GM19240 (cell line): ENCODE measurements around the gene BRIP1.

Experiments used
- DNase-seq: peaks from one replicate; pipeline ENCODE4 v3.0.0; 2011; ENCODE audit warnings: low spot score; ENCODE audit not compliant: insufficient read length

BRIP1 gene

GRCh38 chr17:61759362-61759761, 104.0 kb downstream of the BRIP1 start:
- no peak for DNase-seq

DNA sequence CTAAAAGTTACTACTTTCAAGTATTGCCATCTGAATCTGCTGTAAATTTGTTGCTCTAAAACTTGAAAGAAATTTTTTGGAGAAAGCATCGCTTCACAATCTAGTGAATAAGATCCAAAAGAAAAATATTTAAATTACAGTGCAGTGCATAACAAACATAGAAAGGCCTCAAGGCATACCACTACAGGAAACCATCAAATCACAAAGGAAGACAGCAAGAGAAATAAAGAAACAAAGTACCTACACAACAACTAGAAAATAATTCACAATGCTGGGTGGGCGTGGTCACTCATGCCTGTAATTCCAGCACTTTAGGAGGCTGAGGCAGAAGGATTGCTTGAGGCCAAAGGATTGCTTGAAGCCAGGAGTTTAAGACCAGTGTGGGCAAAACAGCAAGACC, 104.9 kb downstream of the BRIP1 start:
- no peak for DNase-seq

- DNase-seq: no peak
These were observed 106.2 kb downstream of the BRIP1 start for GRCh38 chr17:61757168-61757567.

DNA sequence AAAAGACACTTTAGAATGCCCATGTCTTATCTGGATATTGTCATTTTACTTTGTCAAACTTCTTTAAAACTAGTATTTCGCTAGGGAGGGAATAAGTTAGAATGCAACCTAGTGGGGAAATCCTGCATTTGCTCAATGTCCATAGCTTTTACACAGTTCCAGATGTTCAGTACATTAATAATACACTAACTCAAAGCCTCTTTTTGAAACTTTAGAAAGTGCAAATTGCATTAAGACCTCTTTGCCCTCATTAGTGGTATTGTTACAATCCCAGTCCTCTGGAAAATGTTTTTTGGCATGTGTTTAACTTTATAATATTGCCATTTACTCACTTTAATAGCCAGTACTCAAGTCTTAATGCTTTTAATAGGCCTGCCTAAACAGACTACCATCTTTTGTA, 106.8 kb downstream of the BRIP1 start:
- DNase-seq: no peak

DNA sequence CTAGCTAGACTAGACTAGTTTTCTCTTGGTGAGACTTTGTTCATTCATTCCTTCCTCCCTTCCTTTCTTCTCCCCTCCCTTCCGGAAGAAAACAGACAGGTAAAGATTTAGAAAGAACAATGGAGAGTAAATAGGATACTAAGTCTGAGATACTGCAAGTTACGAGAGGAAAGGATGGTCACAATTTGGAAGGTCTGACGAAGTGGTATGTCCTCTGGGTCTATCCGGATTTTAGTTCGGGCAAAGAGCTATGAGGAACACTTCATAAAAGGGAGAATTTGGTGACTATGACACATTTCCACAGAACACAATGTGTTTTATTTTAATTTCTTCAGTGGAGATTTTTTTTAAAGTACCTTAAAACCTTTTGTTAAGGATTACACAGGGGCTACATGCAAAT, 107.7 kb downstream of the BRIP1 start:
- no peak for DNase-seq

GRCh38 chr17:61755078-61755477, 108.2 kb downstream of the BRIP1 start:
- DNase-seq: no peak

GRCh38 chr17:61754124-61754523, 109.2 kb downstream of the BRIP1 start:
- no peak for DNase-seq

DNA sequence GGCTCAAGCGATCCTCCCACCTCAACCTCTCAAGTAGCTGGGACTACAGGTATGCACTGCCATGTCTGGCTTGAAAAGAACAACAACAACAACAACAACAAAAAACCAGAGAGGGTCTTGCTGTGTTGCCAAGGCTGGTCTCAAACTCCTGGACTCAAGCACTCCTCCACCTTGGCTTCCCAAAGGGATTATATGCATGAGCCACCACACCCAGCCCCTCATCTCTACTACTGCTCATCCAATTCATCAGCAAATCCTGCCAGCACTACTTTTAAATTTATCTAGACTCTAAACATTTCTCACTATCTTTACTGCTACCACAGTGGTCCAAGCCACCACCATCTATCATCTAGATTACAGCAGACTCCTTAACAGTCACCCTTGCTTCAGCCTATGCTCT, 109.6 kb downstream of the BRIP1 start:
- no peak for DNase-seq

DNA sequence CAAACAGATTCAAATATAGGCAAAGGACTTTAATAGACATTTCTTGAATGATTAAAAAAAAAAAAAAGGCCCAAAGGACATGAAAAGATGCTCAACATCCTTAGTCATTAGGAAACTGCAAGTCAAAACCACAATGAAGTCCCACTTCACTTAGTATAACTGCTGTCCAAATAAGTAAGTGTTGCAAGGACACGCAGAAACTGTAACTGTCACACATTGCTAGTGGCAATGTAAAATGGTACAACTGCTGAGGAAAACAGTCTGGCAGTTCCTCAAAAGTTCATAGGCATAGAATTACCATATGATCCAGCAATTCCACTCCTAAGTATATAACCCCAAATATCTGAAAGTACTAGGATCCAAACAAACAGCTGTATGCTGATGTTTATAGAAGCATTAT, 112.7 kb downstream of the BRIP1 start:
- DNase-seq: no peak

- DNase-seq: no peak
These were observed 113.4 kb downstream of the BRIP1 start for GRCh38 chr17:61749823-61750404.

DNA sequence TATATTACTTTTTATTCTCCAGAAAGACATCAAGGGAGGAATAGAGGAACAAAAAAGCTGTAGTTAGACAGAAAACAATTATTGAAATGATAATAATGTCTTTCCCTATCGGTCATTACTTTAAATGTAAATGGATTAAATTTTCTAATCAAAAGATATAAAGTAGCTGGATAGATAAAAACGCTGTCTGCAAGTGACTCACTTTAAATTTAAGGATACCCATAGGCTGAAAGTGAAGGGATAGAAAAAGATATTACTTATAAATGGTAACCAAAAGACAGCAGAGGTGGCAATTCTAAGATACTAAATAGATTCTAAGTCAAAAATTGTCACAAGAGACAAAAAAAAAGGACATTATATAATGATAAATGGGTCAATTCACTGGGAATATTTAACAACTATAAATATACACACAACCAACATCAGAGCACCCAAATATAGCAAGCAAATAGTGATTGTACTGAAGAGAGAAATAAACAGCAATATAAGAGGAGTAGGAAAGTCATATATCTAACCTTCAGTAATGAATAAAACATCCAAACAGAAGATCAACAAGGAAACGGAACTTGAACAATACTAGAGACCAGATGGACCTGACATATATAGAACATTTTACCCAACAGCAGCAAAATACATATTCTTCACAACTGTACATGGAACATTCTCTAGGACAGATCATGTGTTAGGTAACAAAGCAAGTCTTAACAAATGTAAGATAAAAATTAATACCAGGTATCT, 116.9 kb downstream of the BRIP1 start:
- no peak for DNase-seq

DNA sequence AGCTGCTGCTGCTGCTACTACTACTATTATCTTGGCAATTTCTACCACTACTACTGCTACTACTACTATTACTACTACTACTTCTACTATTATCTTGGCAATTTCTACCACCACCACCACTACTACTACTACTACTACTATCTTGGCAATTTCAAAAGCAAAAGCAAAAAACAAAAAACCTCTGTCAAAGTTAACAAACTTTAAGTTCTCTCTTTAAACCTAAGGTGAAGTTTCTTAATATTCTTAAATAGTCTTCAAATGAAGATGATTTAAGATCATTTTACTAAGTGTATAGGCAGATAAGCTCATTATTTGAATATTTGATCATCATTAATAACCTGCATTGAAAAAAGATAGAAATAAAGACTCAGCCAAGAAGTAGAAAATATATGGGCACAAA, 118.5 kb downstream of the BRIP1 start:
- DNase-seq: no peak

DNA sequence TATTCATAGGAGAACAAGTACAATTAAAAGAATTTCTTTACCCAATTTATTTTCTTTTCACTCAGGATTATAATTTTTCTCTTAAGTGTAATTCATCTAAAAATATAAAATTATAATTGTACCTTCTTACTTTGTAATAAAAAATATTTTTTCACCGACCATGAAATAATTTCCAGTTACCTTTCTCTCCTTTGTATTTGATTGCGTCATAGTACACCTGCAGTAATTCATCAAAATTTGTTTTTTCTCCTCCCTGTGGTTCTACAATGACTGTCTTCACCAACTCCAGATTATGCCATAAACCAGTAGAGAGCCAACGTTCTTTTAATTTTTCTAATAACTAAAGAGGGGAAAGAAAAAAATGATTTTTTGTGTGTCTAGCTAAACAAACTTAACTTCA, 119.1 kb downstream of the BRIP1 start:
- DNase-seq: no peak

DNA sequence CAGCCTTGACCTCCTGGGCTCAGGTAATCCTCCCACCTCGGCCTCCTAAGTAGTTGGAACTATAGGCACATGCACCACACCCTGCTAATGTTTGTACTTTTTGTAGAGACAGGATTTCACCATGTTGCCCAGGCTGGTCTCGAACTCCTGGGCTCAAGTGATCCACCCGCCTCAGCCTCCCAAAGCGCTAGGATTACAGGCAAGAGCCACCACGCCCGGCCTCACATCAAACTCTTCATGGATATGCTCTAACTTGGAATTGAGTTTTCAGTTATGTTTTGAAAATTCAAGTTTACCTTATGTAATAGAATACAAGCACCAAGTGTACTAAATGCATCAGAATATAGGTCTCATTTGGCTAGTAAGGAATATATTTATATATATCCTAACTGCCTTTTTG, 119.6 kb downstream of the BRIP1 start:
- DNase-seq: no peak

DNA sequence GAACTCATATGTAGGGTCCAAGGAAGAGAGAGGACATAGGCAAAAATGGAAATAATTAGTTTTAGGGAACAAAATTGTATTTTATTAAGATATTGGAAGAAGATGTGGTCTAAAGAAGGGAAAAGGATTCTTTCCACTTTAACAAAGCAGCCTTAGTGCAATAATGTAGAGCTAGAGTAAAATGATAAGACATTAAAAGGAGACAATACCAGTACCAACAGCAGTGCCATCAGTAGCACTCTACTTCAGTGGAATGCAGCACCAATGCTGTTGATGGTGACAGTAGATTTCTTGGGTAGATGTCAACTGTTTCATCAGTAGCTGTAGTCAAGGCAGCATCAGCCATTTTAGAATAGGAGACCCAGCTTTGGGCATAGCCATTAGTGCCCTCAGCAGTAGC, 124.3 kb downstream of the BRIP1 start:
- DNase-seq: no peak

DNA sequence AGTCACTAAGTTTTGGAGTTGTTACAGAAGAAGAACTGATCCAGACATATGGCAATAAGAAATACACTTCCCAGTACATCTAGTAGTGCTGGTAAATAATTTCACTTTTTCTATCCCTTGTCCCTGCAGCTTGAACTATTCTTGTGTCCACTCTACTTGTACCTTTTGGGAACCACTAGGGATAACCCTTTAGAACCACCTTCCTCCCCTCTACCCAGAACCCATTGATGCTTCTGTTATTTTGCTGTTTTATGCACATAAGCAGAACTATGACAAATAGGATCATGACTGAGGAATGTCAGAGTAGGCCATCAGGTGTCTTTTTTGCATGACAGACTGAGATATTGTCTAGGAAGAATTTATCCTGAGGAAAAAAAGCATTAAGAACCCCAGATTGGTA, 125.1 kb downstream of the BRIP1 start:
- DNase-seq: no peak

DNA sequence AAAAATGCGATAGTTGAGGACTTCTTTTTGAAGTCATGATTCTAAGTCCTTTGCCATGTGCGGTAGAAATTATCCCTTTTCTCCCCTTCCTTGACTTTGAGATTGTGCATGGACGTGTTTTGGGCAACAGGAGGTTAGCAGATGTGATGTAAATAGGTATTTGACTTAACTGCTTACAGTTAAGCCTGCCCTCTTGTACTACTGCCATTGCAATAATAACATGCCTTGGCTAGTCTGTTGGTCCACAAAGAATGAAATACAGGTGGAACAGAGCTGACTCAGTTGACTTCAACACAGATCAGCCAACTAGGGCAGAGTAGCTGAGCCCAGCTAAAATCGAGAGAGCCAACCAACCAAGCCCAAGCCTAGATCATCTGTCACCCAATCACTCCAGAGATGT, 125.5 kb downstream of the BRIP1 start:
- no peak for DNase-seq

GRCh38 chr17:61736438-61736837, 126.9 kb downstream of the BRIP1 start:
- no peak for DNase-seq

DNA sequence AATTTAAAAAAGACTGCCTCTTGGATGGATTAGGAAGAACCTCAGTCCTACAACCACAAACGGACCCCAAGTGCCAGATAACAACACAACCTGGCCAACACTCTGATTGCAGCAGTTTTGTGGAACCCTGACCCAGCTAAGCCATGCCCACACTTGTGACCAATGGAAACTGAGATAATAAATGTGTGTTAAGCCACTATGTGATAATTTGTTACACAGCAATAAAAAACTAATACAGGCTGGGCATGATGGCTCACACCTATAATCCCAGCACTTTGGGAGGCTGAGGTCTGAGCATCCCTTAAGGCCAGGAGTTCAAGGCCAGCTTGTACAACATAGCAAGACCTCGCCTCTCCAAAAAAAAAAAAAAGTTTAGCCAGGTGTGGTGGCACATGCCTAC, 127.5 kb downstream of the BRIP1 start:
- no peak for DNase-seq

GRCh38 chr17:61734466-61734865, 128.9 kb downstream of the BRIP1 start:
- no peak for DNase-seq

DNA sequence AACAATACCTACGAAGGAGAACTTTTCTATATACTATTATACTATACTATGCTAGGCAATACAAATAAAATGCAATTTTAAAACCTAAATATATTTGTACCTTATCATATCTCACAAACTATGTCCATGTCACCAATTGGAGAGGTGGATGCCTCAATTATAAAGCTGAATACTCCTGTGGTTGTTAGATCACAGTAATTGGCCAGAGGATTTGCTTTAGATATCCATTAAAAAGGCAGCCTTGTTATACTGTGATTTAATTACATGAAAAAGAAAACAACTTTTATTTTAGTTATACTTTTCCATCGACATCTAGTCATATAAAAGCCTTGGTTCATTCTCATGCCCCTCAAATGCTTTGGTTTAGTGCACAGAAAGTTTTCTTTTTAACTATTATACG, 129.3 kb downstream of the BRIP1 start:
- DNase-seq: no peak

DNA sequence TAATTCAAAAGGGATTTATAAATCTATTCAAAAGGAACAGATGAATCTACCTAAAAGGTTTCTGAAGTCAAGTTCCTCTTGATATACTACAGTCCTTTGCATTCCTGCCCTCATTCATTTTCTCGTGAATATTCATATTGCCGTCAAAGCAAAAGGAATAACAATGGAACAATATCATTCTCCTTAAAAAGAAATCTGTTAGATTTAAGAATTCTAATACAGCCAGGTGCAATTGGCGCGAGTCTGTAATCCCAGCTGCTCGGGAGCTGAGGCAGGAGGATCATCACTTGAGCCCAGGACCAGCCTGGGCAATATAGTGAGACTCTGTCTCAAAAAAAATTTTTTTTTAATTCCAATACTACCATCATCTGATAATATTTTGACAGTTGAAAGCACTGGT, 130.3 kb downstream of the BRIP1 start:
- DNase-seq: no peak

- DNase-seq: no peak
These were observed 131.2 kb downstream of the BRIP1 start for GRCh38 chr17:61732169-61732568.

GRCh38 chr17:61731330-61731729, 132.0 kb downstream of the BRIP1 start:
- no peak for DNase-seq
